NCI-H526 (cell line): ENCODE measurements around the gene TOR1A.
A peak's percentile ranks its signal among the peaks of the same experiment; 100 is the strongest.
"Not testable (repeated sequence)": the region's sequence is repeated elsewhere in the genome, so short reads cannot be mapped to it uniquely, and the experiment has no call there.

ENCODE experiments used
- DNase-seq, 2 experiments: peaks; one replicate each; lab custom pipeline; 2025; lab: John Stamatoyannopoulos, UW

The TOR1A gene

GRCh38 chr9:129816501-129817435, 7.2 kb downstream of the TOR1A start:
- DNase-seq = no peak

GRCh38 chr9:129815278-129815677, 8.7 kb downstream of the TOR1A start:
- no peak for DNase-seq

GRCh38 chr9:129814432-129815223, 9.3 kb downstream of the TOR1A start:
- no peak for DNase-seq

- DNase-seq = no peak
Measured at GRCh38 chr9:129813661-129814060, 10.3 kb downstream of the TOR1A start.

- no peak for DNase-seq
Measured at GRCh38 chr9:129812385-129812784, 11.6 kb downstream of the TOR1A start.

- no peak for DNase-seq
Measured at GRCh38 chr9:129811967-129812363, 12.0 kb downstream of the TOR1A start.

- no peak for DNase-seq
Measured at GRCh38 chr9:129810788-129811187, 13.1 kb downstream of the TOR1A start.

- DNase-seq = no peak
Measured at GRCh38 chr9:129810116-129810515, 13.8 kb downstream of the TOR1A start.

GRCh38 chr9:129809346-129809745, 14.6 kb downstream of the TOR1A start:
- no peak for DNase-seq

- DNase-seq = no peak
Measured at GRCh38 chr9:129806061-129806460, 17.9 kb downstream of the TOR1A start.

- DNase-seq = no peak
Measured at GRCh38 chr9:129803676-129804060, 20.3 kb downstream of the TOR1A start.

- peak; percentile 64 to 91 for DNase-seq
Measured at GRCh38 chr9:129802833-129803675, 20.9 kb downstream of the TOR1A start, which contains the start of gene TOR1B. Gene TOR1B, plus strand, starts transcription at chr9:129803184. Its CDS starts 29 bp downstream, at chr9:129803213.

GRCh38 chr9:129801504-129801903, 22.4 kb downstream of the TOR1A start:
- no peak for DNase-seq

- no peak for DNase-seq
Measured at GRCh38 chr9:129798973-129799372, 25.0 kb downstream of the TOR1A start.

- DNase-seq = not testable (repeated sequence)
Measured at GRCh38 chr9:129796029-129796428, 27.9 kb downstream of the TOR1A start.

- no peak for DNase-seq
Measured at GRCh38 chr9:129794549-129794948, 29.4 kb downstream of the TOR1A start.

- no peak for DNase-seq
Measured at GRCh38 chr9:129786481-129786880, 37.5 kb downstream of the TOR1A start.

- DNase-seq = no peak
Measured at GRCh38 chr9:129785866-129786265, 38.1 kb downstream of the TOR1A start.

- not testable (repeated sequence) for DNase-seq
Measured at GRCh38 chr9:129784970-129785369, 39.0 kb downstream of the TOR1A start.

GRCh38 chr9:129783516-129784361, 40.2 kb downstream of the TOR1A start:
- peak in 1 of 2 experiments; percentile 60 for DNase-seq

- no peak for DNase-seq
Measured at GRCh38 chr9:129781981-129782380, 42.0 kb downstream of the TOR1A start.
